Stimulated activated CD4-positive, alpha-beta T cell treated with anti-CD3 and anti-CD28 coated beads, TNF-alpha, amount 100 ng/mL, for 24 hours (primary cell): Measurements from ENCODE around the gene LEFTY1.
A peak's percentile ranks its signal among the peaks of the same experiment; 100 is the strongest.

Source experiments
- DNase-seq, 3 experiments: peaks; one replicate each; pipeline ENCODE4 v3.0.0-alpha.2; 2020; ENCODE audit warnings: low read depth in 3 of 3

LEFTY1 gene

GRCh38 chr1:225917101-225917500 is 28.2 kb upstream of the LEFTY1 start:
- no peak for DNase-seq

GRCh38 chr1:225915538-225915991 is 26.6 kb upstream of the LEFTY1 start:
- DNase-seq = no peak

GRCh38 chr1:225914947-225915346 is 26.0 kb upstream of the LEFTY1 start:
- no peak for DNase-seq

GRCh38 chr1:225914391-225914790 is 25.4 kb upstream of the LEFTY1 start:
- no peak for DNase-seq

- DNase-seq = peak; percentile 37 to 68 (median 57)
Observed at GRCh38 chr1:225911191-225912130, 22.5 kb upstream of the LEFTY1 start.

GRCh38 chr1:225909477-225909876 is 20.5 kb upstream of the LEFTY1 start:
- no peak for DNase-seq

GRCh38 chr1:225908773-225909172 is 19.8 kb upstream of the LEFTY1 start:
- DNase-seq = no peak

- DNase-seq = no peak
Observed at GRCh38 chr1:225908013-225908640, 19.2 kb upstream of the LEFTY1 start.

- no peak for DNase-seq
Observed at GRCh38 chr1:225907341-225907740, 18.4 kb upstream of the LEFTY1 start.

- no peak for DNase-seq
Observed at GRCh38 chr1:225906467-225906866, 17.5 kb upstream of the LEFTY1 start.

GRCh38 chr1:225903623-225904022 is 14.7 kb upstream of the LEFTY1 start:
- DNase-seq = no peak

- no peak for DNase-seq
Observed at GRCh38 chr1:225899044-225899925, 10.3 kb upstream of the LEFTY1 start.

GRCh38 chr1:225897595-225898514 is 8.9 kb upstream of the LEFTY1 start:
- DNase-seq = no peak

- peak; percentile 47 to 50 (median 47) for DNase-seq
Observed at GRCh38 chr1:225896937-225897549, 8.1 kb upstream of the LEFTY1 start.

GRCh38 chr1:225896494-225896893 is 7.5 kb upstream of the LEFTY1 start:
- no peak for DNase-seq

GRCh38 chr1:225892307-225892706 is 3.4 kb upstream of the LEFTY1 start:
- no peak for DNase-seq

GRCh38 chr1:225891229-225891972 is 2.5 kb upstream of the LEFTY1 start:
- no peak for DNase-seq

GRCh38 chr1:225890346-225891228 is 1.6 kb upstream of the LEFTY1 start:
- no peak for DNase-seq

GRCh38 chr1:225889743-225890142 is 797 bp upstream of the LEFTY1 start:
- no peak for DNase-seq
